ENCODE results near the gene DLG2.

Gene DLG2

DNA sequence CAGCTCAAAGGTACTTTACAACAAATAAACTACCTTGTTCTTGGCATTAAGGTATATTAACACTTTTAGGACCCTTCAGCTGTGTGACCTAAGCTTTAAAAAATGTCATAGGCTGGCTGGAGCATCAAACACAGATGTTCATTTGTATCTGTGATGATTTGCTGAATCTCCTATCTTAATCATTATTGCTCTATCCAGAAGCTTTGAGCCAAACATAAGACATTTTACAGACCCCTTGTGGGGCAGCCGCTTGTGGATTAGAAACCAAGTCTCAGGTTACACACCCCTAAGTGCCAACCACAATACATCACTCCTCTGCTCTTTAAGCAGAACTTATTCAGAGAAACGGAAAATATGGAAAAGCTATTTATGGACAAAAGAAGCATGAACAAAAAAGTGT is 1946.8 kb downstream of the DLG2 start:
- TF ChIP-seq, protein P1, sequence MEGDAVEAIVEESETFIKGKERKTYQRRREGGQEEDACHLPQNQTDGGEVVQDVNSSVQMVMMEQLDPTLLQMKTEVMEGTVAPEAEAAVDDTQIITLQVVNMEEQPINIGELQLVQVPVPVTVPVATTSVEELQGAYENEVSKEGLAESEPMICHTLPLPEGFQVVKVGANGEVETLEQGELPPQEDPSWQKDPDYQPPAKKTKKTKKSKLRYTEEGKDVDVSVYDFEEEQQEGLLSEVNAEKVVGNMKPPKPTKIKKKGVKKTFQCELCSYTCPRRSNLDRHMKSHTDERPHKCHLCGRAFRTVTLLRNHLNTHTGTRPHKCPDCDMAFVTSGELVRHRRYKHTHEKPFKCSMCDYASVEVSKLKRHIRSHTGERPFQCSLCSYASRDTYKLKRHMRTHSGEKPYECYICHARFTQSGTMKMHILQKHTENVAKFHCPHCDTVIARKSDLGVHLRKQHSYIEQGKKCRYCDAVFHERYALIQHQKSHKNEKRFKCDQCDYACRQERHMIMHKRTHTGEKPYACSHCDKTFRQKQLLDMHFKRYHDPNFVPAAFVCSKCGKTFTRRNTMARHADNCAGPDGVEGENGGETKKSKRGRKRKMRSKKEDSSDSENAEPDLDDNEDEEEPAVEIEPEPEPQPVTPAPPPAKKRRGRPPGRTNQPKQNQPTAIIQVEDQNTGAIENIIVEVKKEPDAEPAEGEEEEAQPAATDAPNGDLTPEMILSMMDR (IDR thresholded peaks at IDR 0.05): no peak

DNA sequence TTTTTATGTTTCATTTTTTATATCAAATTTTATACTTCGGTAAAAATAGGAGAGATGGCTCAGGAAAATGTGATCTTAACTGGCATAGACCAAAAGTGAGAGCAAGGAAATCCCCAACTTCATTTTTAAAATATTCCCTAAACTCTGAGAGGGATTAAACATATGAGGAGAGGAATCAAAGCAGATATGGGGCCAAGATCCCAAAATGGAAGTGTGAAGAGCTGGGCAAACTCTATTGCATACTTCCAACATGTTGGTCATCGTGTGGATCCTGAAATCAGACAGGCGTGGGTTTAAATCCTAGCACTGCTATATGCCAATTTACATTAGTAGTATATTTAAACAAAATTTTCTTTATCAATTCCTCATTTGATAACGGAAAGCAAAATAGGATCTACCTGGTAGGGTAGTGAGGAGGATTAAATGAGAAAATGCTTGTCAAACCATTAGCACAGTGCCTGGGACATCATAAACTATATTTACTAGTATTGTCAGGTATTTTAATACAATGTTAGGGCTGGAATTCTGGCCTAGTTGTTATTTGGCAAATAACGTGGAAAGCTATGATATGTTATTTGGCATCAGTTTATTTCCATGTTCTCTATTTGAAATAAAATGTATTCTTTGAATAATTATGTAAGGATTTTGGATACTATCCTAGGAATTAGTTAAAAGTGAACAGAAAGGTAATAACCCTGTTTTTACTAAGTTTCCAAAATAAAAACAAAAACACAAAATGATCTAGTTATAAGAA is 1948.1 kb downstream of the DLG2 start:
- TF ChIP-seq, protein P1 (IDR thresholded peaks at IDR 0.05): no peak

DNA sequence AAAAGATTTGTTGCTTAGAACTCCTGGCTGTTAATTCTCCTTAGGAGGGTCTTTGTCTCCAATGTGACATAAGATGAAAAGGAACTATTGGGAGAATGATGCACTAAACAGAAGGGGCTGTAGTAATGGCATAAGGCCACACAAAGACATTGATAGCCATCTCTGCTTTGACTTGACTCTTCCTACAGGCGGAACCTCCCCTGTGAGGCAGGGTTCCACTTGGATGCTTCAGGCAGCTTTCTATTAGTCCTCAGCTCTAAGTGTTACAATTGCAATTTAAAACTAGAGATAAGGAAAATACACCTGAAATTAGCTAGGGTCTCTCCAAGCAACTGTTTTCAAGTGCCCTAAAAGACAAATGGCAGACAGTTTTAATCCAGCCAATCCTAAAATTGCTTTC is 1949.4 kb downstream of the DLG2 start:
- TF ChIP-seq, protein P1 (IDR thresholded peaks at IDR 0.05): no peak

DNA sequence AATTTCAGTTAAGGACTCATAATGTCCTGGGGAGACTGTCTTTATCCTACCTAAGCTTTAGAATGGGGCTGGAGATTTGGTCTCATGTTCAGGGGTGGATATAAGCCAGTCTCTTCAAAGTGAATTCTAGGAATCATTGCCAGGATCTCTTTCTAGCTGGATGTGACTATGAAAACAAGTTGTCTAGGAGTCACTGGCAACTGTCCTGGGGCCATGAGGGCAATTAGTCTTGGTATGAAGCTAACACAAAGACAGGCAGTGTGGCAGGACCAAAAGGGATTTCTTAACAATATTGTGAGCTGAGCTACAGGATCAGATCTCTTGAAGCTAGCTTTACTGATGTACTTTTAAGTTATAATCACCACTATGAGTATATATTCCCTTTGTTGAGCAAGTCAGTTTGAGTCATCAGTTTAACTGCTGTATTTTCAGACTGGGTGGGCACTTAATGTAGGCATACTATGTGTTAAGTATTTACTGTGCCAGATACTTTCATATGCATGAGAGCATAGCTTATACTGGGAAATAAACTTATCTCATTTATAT is 1951.0 kb downstream of the DLG2 start:
- TF ChIP-seq, protein P1 (IDR thresholded peaks at IDR 0.05): no peak

DNA sequence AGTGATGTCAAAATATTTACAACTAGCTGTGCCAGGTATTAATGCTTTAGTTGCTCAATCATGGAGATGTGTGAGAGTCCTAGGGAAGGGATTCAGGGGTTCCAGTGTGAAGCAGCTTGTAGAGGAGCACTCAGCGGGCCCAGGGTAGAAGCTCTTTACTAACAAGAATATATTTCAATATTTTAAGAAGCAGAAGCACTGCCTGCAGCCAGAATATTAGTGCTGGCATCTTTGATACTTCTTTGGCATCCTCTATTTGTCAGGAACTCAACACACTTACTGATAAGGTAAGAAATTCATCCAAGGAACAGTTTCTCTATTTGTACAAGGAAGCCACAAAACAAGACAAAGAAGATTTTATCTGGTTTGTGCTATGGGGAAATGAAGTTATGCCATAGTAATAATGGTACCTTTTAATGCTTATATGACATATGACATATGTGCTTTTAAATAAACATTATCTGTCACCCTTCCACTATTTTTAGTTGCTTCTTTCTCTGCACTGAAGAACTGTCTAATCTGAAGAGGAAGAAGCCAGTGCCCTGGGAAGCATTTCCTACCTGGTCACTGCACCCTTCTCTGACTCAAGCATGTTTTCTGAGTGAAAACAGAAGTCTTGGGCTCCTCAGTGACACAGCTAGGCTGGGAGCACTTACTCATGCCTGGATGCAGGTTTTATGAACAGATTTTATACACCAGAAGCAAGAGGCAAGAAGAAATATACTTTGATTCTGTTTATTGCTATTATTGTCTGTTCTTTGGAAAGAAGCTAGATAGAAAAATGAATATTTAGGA is 1952.8 kb downstream of the DLG2 start:
- TF ChIP-seq, protein P1 (IDR thresholded peaks at IDR 0.05): no peak

DNA sequence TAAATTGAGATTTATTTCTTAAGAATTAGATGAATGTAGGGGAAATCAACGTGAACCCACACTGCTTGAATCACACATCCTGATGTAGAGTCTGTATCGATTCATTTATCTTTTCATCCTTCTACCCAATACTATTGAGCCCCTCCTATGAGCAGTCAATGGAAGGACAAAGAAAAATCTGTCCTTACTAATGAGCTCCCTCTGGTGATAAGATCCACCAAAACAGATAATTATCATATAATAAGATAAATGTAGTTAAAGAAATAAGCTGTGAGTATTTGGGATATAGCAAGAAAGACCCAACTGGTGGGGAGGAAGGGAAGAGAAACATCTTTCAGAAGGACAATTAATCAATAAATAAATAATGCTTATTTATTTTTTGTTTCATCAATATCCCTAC is 1955.9 kb downstream of the DLG2 start:
- TF ChIP-seq, protein P1 (IDR thresholded peaks at IDR 0.05): peak; percentile 19; the same call in 1 of the 2 replicates

DNA sequence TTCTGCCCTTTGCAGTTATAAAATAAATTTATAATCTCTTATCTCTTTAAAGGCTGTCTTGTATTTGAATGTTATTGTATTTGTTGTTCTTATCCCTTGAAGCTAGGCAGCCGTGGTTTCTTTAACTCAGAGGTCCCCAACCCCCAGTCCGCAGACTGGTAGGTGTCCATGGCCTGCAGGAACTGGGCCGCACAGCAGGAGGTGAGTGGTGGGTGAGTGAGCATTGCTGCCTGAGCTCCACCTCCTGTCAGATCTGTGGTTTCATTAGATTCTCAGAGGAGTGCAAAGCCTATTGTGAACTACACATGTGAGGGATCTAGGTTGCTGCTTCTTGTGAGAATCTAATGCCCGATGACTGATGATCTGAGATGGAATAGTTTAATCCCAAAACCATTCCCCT is 1961.0 kb downstream of the DLG2 start:
- TF ChIP-seq, protein P1 (IDR thresholded peaks at IDR 0.05): no peak

Data from LNCAP (cell line).